HEK293 (cell line): ENCODE measurements around the gene ARHGEF12.

ENCODE experiments used
- CTCF ChIA-PET: fragments of 350-600 bp; formaldehyde crosslinking; extraction: SDS; loops from one replicate; lab custom pipeline; 2021; ENCODE audit warnings: antibody characterized with exemption; lab: Yijun Ruan, JAX
- POLR2A ChIA-PET: fragments of 300-600 bp; formaldehyde crosslinking; extraction: SDS; loops from one replicate; lab custom pipeline; 2020; ENCODE audit warnings: antibody characterized with exemption, inconsistent platforms; lab: Yijun Ruan, JAX
- H3K27ac ChIP-seq: fragments of 200-500 bp; sonication (Bioruptor generic); 2 replicates; pipeline ENCODE4 v1.5.1; 2014; ENCODE audit warnings: low read depth, low read length, control low read depth, inconsistent platforms; ENCODE audit errors: extremely low read depth
- H3K36me3 ChIP-seq, 2 experiments: fragments of 200-500 bp in 1 of 2; sonication (Bioruptor generic) in 1 of 2; 1 replicate in 1 of 2; 2 replicates in 1 of 2; pipeline ENCODE4 v1.5.1; 2014 to 2017; ENCODE audit warnings: inconsistent platforms in 2 of 2, low read length in 2 of 2; ENCODE audit not compliant: control insufficient read depth in 2 of 2, insufficient read depth in 1 of 2
- H3K4me1 ChIP-seq: fragments of 200-500 bp; sonication (Bioruptor generic); 2 replicates; pipeline ENCODE4 v1.5.1; 2014; ENCODE audit warnings: mild to moderate bottlenecking, low read length, inconsistent platforms; ENCODE audit not compliant: control insufficient read depth, insufficient read depth
- H3K4me3 ChIP-seq: 2 replicates; pipeline ENCODE4 v1.5.1; 2011; ENCODE audit warnings: low read depth, mild to moderate bottlenecking, control low read depth, low read length, moderate library complexity
- H3K9me3 ChIP-seq: fragments of 200-500 bp; sonication (Bioruptor generic); 2 replicates; pipeline ENCODE4 v1.5.1; 2014; ENCODE audit warnings: low read depth, low read length, inconsistent platforms; ENCODE audit not compliant: control insufficient read depth, insufficient read depth
- GLIS1 ChIP-seq: fragments of 450-650 bp; formaldehyde crosslinking; IDR thresholded peaks from 2 replicates; pipeline ENCODE4 v1.5.1; 2016; ENCODE audit warnings: missing biosample characterization, missing genetic modification characterization
- INSM2 ChIP-seq: fragments of 450-650 bp; formaldehyde crosslinking; IDR thresholded peaks from 2 replicates; pipeline ENCODE4 v1.5.1; 2016; ENCODE audit warnings: missing biosample characterization, missing genetic modification characterization
- KLF1 ChIP-seq: fragments of 450-650 bp; formaldehyde crosslinking; IDR thresholded peaks from 2 replicates; pipeline ENCODE4 v1.5.1; 2016; ENCODE audit warnings: missing biosample characterization, missing genetic modification characterization
- KLF16 ChIP-seq: fragments of 450-650 bp; formaldehyde crosslinking; IDR thresholded peaks from 2 replicates; pipeline ENCODE4 v1.5.1; 2017; ENCODE audit warnings: missing biosample characterization, missing genetic modification characterization
- OVOL3 ChIP-seq: fragments of 450-650 bp; formaldehyde crosslinking; IDR thresholded peaks from 2 replicates; pipeline ENCODE4 v1.5.1; 2016; ENCODE audit warnings: missing biosample characterization, missing genetic modification characterization
- PRDM6 ChIP-seq: fragments of 450-650 bp; formaldehyde crosslinking; IDR thresholded peaks from 2 replicates; pipeline ENCODE4 v1.5.1; 2017; ENCODE audit warnings: missing biosample characterization, missing genetic modification characterization
- SCRT2 ChIP-seq: fragments of 450-650 bp; formaldehyde crosslinking; IDR thresholded peaks from 2 replicates; pipeline ENCODE4 v1.5.1; 2016; ENCODE audit warnings: missing biosample characterization, missing genetic modification characterization
- SP3 ChIP-seq: fragments of 450-650 bp; formaldehyde crosslinking; IDR thresholded peaks from 2 replicates; pipeline ENCODE4 v1.5.1; 2016; ENCODE audit warnings: missing biosample characterization, missing genetic modification characterization
- ZBTB21 ChIP-seq: fragments of 450-650 bp; formaldehyde crosslinking; IDR thresholded peaks from 2 replicates; pipeline ENCODE4 v1.5.1; 2017; ENCODE audit warnings: missing biosample characterization, missing genetic modification characterization
- ZFP37 ChIP-seq: fragments of 450-650 bp; formaldehyde crosslinking; IDR thresholded peaks from 2 replicates; pipeline ENCODE4 v1.5.1; 2016; ENCODE audit warnings: missing biosample characterization, missing genetic modification characterization
- ZNF133 ChIP-seq: fragments of 450-650 bp; formaldehyde crosslinking; IDR thresholded peaks from 2 replicates; pipeline ENCODE4 v1.5.1; 2016; ENCODE audit warnings: missing biosample characterization, missing genetic modification characterization
- ZNF248 ChIP-seq: fragments of 450-650 bp; formaldehyde crosslinking; IDR thresholded peaks from 2 replicates; pipeline ENCODE4 v1.5.1; 2017; ENCODE audit warnings: missing biosample characterization, missing genetic modification characterization
- ZNF266 ChIP-seq: fragments of 450-650 bp; formaldehyde crosslinking; IDR thresholded peaks from 2 replicates; pipeline ENCODE4 v1.5.1; 2016; ENCODE audit warnings: missing biosample characterization, missing genetic modification characterization, low read depth
- ZNF324 ChIP-seq: fragments of 450-650 bp; formaldehyde crosslinking; IDR thresholded peaks from 2 replicates; pipeline ENCODE4 v1.5.1; 2016; ENCODE audit warnings: missing biosample characterization, missing genetic modification characterization
- ZNF335 ChIP-seq: fragments of 450-650 bp; formaldehyde crosslinking; conservative IDR thresholded peaks from 2 replicates; pipeline ENCODE4 v1.5.1; 2016; ENCODE audit warnings: missing biosample characterization, missing genetic modification characterization
- ZNF366 ChIP-seq: fragments of 450-650 bp; formaldehyde crosslinking; conservative IDR thresholded peaks from 2 replicates; pipeline ENCODE4 v1.5.1; 2016; ENCODE audit warnings: missing biosample characterization, missing genetic modification characterization
- ZNF513 ChIP-seq: fragments of 450-650 bp; IDR thresholded peaks from 2 replicates; pipeline ENCODE4 v1.5.1; 2018; ENCODE audit warnings: missing biosample characterization, missing genetic modification characterization
- ZNF558 ChIP-seq: fragments of 450-650 bp; formaldehyde crosslinking; IDR thresholded peaks from 2 replicates; pipeline ENCODE4 v1.5.1; 2016; ENCODE audit warnings: missing biosample characterization, missing genetic modification characterization
- ZNF580 ChIP-seq: fragments of 450-650 bp; formaldehyde crosslinking; IDR thresholded peaks from 2 replicates; pipeline ENCODE4 v1.5.1; 2016; ENCODE audit warnings: missing biosample characterization, missing genetic modification characterization
- ZNF624 ChIP-seq: fragments of 450-650 bp; formaldehyde crosslinking; IDR thresholded peaks from 2 replicates; pipeline ENCODE4 v1.5.1; 2017; ENCODE audit warnings: missing biosample characterization, missing genetic modification characterization
- ZNF677 ChIP-seq: fragments of 450-650 bp; IDR thresholded peaks from 2 replicates; pipeline ENCODE4 v1.5.0; 2018; ENCODE audit warnings: missing biosample characterization, mild to moderate bottlenecking, missing genetic modification characterization, moderate library complexity
- ZSCAN23 ChIP-seq: fragments of 450-650 bp; formaldehyde crosslinking; IDR thresholded peaks from 2 replicates; pipeline ENCODE4 v1.5.1; 2016; ENCODE audit warnings: missing biosample characterization, missing genetic modification characterization
- TF ChIP-seq, protein P1 (sequence below): fragments of 450-650 bp; formaldehyde crosslinking; IDR thresholded peaks from 2 replicates; pipeline ENCODE4 v1.5.1; 2016; ENCODE audit warnings: missing biosample characterization, missing genetic modification characterization
- TF ChIP-seq, protein P2 (sequence below): fragments of 450-650 bp; formaldehyde crosslinking; IDR thresholded peaks from 2 replicates; pipeline ENCODE4 v1.5.1; 2016; ENCODE audit warnings: missing biosample characterization, missing genetic modification characterization
- TF ChIP-seq, protein P3 (sequence below): fragments of 450-650 bp; formaldehyde crosslinking; IDR thresholded peaks from 2 replicates; pipeline ENCODE4 v1.5.1; 2016; ENCODE audit warnings: missing biosample characterization, missing genetic modification characterization

The ARHGEF12 gene

DNA sequence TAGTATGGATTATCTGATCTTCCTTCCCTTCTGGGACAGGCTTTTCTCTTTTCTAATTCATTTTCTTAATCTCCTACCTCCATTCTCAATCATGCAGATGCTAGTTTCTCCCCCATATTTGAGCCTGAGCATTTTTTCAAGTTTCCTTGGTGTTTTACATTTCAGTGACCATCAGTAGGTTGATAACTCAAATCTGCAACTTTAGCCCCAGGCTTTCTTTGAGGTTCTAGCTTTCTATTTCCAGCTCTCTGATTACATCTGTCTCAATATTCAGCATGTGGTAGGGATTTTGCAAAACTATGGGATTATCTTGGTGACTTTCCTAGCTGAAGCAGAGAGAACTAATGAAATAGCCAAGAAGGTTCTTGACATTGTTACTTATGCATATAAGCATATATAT, 67.8 kb downstream of the ARHGEF12 start:
- no peaks in the 10 kb centered on the region for H3K36me3 ChIP-seq
- H3K4me3 ChIP-seq: no peak overlapping the region
- no peaks in the 10 kb centered on the region for H3K9me3 ChIP-seq
- TF ChIP-seq ZNF248 (tag by site-specific recombination): no peak
- TF ChIP-seq ZNF324 (tag by site-specific recombination): no peak
- no peak for TF ChIP-seq ZNF513 (tag by site-specific recombination)
- TF ChIP-seq ZNF133: no peak
- TF ChIP-seq, protein P1, sequence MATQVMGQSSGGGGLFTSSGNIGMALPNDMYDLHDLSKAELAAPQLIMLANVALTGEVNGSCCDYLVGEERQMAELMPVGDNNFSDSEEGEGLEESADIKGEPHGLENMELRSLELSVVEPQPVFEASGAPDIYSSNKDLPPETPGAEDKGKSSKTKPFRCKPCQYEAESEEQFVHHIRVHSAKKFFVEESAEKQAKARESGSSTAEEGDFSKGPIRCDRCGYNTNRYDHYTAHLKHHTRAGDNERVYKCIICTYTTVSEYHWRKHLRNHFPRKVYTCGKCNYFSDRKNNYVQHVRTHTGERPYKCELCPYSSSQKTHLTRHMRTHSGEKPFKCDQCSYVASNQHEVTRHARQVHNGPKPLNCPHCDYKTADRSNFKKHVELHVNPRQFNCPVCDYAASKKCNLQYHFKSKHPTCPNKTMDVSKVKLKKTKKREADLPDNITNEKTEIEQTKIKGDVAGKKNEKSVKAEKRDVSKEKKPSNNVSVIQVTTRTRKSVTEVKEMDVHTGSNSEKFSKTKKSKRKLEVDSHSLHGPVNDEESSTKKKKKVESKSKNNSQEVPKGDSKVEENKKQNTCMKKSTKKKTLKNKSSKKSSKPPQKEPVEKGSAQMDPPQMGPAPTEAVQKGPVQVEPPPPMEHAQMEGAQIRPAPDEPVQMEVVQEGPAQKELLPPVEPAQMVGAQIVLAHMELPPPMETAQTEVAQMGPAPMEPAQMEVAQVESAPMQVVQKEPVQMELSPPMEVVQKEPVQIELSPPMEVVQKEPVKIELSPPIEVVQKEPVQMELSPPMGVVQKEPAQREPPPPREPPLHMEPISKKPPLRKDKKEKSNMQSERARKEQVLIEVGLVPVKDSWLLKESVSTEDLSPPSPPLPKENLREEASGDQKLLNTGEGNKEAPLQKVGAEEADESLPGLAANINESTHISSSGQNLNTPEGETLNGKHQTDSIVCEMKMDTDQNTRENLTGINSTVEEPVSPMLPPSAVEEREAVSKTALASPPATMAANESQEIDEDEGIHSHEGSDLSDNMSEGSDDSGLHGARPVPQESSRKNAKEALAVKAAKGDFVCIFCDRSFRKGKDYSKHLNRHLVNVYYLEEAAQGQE (tag by site-specific recombination): no peak
- TF ChIP-seq, protein P2, sequence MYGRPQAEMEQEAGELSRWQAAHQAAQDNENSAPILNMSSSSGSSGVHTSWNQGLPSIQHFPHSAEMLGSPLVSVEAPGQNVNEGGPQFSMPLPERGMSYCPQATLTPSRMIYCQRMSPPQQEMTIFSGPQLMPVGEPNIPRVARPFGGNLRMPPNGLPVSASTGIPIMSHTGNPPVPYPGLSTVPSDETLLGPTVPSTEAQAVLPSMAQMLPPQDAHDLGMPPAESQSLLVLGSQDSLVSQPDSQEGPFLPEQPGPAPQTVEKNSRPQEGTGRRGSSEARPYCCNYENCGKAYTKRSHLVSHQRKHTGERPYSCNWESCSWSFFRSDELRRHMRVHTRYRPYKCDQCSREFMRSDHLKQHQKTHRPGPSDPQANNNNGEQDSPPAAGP (tag by site-specific recombination): no peak
- no peak for TF ChIP-seq ZNF558 (tag by site-specific recombination)
- no peak for TF ChIP-seq SP3 (tag by site-specific recombination)
- no peak for TF ChIP-seq INSM2 (tag by site-specific recombination)
- TF ChIP-seq, protein P3, sequence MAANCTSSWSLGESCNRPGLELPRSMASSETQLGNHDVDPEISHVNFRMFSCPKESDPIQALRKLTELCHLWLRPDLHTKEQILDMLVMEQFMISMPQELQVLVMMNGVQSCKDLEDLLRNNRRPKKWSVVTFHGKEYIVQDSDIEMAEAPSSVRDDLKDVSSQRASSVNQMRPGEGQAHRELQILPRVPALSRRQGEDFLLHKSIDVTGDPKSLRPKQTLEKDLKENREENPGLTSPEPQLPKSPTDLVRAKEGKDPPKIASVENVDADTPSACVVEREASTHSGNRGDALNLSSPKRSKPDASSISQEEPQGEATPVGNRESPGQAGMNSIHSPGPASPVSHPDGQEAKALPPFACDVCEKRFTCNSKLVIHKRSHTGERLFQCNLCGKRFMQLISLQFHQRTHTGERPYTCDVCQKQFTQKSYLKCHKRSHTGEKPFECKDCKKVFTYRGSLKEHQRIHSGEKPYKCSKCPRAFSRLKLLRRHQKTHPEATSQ (tag by site-specific recombination): no peak
- no peak for TF ChIP-seq ZNF624 (tag by site-specific recombination)
- TF ChIP-seq KLF1: no peak
- ChIA-PET POLR2A (interaction anchor here (0.6 to 1.3 kb wide), 3 partner anchors 21 to 68 kb away, joined by 3 to 8 read pairs (median 5); partner anchors contain the start of gene ARHGEF12), CTCF (interaction anchor here (1.9 kb wide), 1 partner anchor 69 kb away, joined by 4 read pairs; no protein-coding TSS in a partner anchor)
- peaks cover 13% of the 10 kb centered on the region; the same call in 1 of the 2 replicates for H3K4me1 ChIP-seq
- no peak overlapping the region for H3K27ac ChIP-seq

DNA sequence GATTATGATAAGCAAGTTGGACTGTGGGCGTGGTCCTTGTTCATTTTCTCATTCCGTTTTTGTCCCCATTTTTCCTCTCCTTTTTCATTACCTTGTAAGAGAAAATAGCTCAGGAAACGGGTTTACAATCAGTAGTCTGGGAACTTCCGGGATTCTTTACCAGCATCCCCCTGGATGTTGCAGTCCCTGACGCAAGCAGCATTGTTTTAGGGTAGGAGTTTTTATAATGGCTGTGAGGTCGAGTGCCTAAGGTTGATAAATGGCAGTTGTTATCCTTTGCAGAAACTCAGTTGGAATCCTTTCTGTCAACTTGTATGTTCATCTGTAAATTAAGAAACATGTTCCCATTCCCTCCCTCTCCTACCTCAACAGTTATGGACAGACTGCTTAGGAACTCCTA, 68.3 kb downstream of the ARHGEF12 start:
- Histone ChIP-seq H3K36me3 (no peaks in the 10 kb centered on the region), H3K27ac (no peak overlapping the region), H3K9me3 (no peaks in the 10 kb centered on the region), H3K4me1 (peaks cover 12% of the 10 kb centered on the region; the same call in 1 of the 2 replicates), H3K4me3 (no peak overlapping the region)
- ChIA-PET CTCF (interaction anchor here (0.7 to 1.9 kb wide), 2 partner anchors 70 to 104 kb away, joined by 4 read pairs; no protein-coding TSS in a partner anchor), POLR2A (interaction anchor here (0.6 to 1.3 kb wide), 2 partner anchors 20 to 69 kb away, joined by 5 to 8 read pairs; partner anchors contain the start of gene ARHGEF12)
- TF ChIP-seq ZBTB21: no peak
- TF ChIP-seq PRDM6 (tag by site-specific recombination): peak; percentile 69
- no peak for TF ChIP-seq KLF16 (tag by site-specific recombination)
- TF ChIP-seq ZNF266 (tag by site-specific recombination): no peak
- TF ChIP-seq ZNF677 (tag by site-specific recombination): no peak
- TF ChIP-seq ZNF335 (tag by site-specific recombination): no peak
- no peak for TF ChIP-seq OVOL3 (tag by site-specific recombination)
- no peak for TF ChIP-seq ZFP37
- no peak for TF ChIP-seq SCRT2 (tag by site-specific recombination)
- no peak for TF ChIP-seq ZNF366
- no peak for TF ChIP-seq ZNF580 (tag by site-specific recombination)
- TF ChIP-seq ZNF324 (tag by site-specific recombination): no peak
- no peak for TF ChIP-seq ZSCAN23 (tag by site-specific recombination)
- no peak for TF ChIP-seq GLIS1 (tag by site-specific recombination)
